DMS153 (cell line): Measurements from ENCODE around the gene SLC16A9.

Experiments used
- DNase-seq: peaks from one replicate; lab custom pipeline; 2025; lab: John Stamatoyannopoulos, UW

SLC16A9 gene

DNA sequence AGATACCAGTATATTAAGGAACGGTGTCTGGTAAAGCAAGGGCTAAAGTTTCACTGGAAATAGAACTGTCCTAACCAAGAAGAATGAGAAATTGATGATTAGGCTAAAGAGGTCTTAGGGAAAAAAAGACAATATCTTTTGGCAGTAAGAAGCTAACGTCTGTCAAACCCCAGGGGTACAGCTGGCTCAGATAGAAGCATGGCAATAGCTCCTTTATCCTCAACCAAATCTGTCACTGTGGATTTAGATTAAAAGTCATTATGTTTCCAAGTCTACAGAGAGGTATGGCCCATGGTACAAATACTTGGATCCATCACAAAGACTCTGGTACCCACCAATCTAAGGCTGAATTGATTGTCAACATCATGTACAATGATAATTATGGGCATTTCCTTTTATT, 8.6 kb upstream of the SLC16A9 start:
- no peak for DNase-seq

DNA sequence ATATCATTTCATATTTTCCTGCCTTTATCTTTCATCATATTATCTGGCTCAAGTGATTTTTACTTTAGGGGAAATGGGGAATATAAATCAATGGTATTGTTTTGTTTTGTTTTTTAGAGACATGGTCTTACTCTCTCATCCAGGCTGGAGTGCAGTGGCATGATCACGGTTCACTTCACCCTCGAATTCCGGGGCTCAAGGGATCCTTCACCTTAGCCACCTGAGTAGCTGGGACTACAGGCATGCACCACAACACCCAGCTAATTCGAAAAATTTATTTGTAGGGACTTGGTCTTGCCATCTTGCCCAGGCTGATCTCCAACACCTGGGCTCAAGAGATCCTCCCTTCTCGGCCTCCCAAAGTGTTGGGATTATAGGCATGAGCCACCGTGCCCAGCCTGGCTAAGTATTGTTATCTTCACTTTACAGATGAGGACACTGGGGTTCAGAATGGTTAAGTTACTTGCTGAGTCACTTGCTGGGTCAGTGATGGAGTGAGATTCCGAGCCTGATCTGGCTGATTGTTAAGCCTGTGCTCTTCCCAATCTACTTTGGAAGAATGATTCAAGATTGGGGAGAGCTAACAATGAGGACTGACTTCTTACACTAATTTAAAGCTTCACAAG, 3.7 kb upstream of the SLC16A9 start:
- DNase-seq = no peak

DNA sequence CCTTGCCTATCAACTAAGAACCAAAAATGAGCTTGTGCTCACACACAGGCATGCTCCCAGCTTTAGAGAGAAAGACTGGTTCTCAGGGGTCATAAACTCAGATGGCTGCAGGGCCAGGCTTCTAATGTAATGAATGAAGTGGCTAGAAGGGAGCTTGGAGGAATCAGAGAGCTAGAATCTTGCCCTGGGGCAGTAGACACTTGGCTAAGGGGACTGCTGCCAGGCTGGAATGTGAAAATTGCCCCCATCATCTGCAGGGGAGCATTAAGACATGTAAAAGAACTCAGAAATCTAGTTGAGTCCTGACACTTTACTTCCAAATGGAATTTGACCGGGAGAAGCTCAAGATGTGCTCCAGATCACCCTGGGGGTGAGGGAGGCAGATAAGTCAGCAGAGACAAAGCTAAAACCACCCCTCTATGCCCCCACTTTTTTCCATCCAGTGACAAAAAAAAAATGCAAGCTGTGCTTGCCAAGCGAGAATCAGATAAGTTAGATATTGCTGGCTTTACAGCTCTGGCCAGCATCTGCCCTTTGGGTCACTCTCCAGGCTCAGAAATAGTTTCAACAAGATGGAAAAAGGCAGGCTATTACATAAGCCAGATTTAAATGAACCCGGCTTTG, 2.3 kb upstream of the SLC16A9 start:
- no peak for DNase-seq

DNA sequence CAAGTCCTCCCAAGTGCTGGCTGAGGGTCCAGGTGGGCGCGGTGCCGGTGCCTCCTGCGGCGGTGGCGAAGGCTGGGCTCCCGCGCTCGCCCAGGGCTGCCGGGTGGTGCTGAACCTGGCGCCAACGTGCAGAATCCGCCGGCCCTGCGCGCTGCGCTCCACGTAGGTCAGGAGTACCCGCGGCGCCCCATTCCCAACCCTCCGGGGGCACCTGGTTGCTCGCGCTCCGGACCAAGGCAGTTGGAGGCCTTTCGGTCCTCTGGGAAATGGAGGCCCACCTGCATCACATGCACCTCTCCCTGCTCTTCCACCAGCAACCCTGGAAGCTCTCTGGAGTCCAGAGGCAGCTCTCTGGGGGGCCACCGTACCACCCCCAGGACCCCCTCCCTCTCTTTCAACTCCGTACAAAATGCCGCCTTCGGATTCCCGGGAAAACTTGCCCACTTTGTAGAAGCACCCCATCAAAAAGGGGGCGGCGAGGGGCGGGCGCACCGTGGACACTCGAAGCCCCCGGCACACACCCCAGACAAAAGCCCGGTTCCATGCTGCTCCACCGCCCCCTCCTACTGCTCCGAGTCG, 745 bp downstream of the SLC16A9 start:
- DNase-seq = no peak

GRCh38 chr10:59706851-59707797, 2.5 kb downstream of the SLC16A9 start:
- DNase-seq = no peak

GRCh38 chr10:59705931-59706330, 3.7 kb downstream of the SLC16A9 start:
- no peak for DNase-seq

DNA sequence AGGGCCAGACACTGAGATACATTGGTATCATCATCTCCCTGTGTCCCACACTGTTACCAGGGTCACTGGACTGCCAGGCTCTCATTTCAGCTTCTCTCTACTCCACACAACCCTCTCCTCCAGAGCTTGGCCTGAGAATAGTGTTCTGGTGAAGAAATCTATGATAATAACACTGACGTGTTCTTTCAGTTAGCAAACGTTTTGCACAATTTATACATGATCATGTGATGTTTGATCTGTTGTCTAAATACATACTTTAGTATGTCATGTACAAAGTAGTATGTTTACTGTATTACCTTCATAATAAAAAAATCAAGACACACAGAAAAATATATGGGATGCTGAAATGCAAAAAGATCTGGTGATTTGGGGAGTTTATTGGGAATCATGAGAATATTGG, 5.0 kb downstream of the SLC16A9 start:
- no peak for DNase-seq

- DNase-seq = peak; percentile 52
These were observed 7.3 kb downstream of the SLC16A9 start for GRCh38 chr10:59702347-59702746.

GRCh38 chr10:59700709-59701108, 8.9 kb downstream of the SLC16A9 start:
- DNase-seq = no peak

DNA sequence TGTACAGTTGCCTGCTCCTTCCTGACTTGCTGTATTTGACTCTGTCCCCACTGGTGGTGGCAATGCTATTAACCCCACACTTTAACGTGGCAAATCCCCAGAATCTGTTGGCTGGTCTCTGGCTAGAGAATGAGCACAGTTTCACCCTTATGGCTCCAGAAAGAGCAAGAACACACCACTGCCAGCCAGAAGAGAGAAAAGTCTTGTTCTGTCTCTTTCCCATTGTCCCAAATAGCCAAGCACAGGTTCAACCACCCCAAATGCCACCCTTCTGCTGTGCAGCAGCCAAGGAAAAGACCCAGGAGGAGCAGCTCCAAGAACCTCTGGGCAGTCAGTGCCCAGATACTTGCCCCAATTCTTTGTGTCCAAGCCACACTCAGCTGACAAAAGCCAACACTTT, 11.3 kb downstream of the SLC16A9 start:
- no peak for DNase-seq

- DNase-seq = no peak
These were observed 14.0 kb downstream of the SLC16A9 start for GRCh38 chr10:59695637-59696036.

DNA sequence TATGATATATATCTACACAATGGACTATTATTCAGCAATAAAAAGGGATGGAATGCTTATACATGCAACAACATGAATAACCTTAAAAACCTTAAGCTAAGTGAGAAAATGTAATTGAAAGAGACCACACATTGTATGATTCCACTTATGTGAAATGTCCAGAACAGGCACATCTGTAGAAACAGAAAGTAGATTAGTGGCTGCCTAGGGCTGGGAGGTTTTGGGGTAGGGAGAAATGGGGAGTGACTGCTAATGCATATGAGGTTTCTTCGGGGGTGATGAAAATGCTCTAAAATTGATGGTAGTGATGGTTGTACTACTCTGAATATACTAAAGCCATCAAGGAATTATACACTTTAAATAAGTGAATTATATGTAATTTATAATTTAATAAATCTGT, 14.7 kb downstream of the SLC16A9 start:
- no peak for DNase-seq

GRCh38 chr10:59692113-59692512, 17.5 kb downstream of the SLC16A9 start:
- DNase-seq = no peak

DNA sequence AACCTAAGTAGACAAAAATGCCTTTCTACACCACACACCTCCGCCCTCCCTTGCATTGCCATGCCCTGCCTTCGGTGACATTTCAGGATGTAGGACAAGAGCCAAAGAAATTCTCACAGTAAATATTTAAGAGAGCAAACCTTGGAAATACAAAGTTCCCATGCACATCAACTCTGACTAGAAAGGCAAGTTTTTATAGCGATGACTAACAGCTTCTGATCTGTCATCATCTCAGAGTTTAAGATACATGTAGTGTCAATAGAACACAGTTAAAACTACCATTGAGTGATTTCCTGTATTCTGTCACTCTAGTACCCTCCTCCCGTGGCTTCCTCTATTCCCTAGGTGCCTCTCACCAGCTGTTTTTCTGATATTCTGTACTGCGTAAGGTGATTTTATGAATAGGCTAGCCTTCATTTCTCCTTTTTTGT, 20.7 kb downstream of the SLC16A9 start:
- DNase-seq = no peak

GRCh38 chr10:59687657-59688056, 22.0 kb downstream of the SLC16A9 start:
- DNase-seq = no peak

DNA sequence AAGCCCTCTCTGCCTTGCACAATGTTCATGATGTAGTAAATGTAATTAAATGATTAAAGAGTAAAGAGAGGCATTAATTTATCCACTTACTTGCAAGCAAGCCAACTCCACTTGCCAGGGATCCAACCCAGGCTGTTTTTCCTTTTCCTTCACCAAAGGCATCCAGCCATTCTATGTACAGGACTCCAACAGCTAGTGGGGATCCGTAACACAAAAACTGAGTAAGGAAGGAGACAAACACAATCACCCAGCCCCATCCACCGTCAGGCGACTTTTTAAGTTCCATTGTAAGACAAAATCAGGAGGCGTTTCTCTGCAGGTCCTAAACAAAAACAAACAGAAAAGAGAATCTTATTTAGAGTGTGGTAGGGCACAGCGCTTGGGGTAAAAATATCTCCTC, 25.6 kb downstream of the SLC16A9 start:
- DNase-seq = no peak

DNA sequence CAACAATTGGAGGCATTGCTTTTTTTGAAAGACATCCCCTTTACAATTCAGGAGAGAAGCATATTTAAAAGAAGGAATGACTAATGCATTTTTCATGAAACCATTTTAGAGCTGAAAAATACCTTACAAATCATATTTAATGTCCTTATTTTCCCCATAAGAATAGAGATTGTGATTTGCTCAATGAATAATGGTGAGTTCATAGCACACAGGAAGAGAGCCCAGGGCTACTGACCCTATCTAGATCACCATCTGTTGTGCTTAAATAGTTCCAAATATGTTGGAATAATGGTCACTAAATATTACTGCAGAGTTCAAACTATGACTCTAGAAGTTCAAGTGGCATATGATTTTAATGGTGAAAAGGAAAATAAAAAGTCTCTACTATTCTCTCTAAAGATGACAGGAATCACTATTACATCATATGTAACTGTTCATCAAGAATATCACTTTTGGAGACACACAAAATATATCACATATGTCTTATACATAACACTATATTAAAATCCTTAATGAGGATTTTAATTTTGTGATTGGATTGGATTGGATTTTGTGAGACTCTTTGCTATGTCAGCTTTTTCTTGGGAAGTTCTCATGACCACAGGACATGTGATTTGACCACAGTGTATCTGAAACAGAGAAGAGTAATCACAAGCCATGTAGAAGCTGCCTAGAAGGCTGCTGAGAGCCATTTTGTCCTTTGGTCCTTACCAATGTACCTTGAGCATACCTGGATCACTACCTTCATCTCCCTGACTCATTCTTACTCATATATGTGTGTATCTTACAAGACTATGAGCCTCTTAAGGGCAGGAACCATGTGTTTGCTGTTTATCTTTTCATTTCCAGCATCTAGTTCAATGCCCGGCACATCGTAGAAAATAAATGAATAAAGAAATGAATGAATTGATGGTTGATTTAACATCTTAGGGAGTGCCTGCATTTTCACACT, 26.4 kb downstream of the SLC16A9 start:
- no peak for DNase-seq

- no peak for DNase-seq
These were observed 29.5 kb downstream of the SLC16A9 start for GRCh38 chr10:59680199-59680598.

GRCh38 chr10:59678884-59679301, 30.8 kb downstream of the SLC16A9 start:
- no peak for DNase-seq

GRCh38 chr10:59677253-59677831, 32.3 kb downstream of the SLC16A9 start:
- no peak for DNase-seq

DNA sequence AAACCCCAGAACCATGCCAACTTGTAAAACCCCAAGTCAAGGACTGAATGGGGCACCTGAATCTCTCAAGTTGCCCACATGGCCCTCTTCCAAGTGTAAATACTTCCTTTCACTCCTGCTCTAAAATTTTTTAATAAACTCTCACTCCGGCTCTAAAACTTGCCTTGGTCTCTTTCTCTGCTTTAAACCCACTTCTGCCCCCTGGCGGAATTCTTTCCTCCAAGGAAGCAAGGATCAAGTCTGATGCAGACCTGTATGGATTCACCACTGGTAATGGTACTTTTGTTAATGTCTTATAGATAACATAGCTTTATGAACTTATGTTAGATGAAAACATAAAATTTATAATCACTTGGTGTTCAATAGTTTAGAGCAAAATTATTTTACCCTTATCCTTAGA, 33.8 kb downstream of the SLC16A9 start:
- DNase-seq = no peak
